IMR-90 (cell line): Measurements from ENCODE around the gene SLC25A33. TPM values are rescaled to one million over a fixed set of nuclear protein-coding genes. Genes with fewer than 3 reads are reported as not detected.

Experiments
- ATAC-seq: fragments of 200-7000 bp; cut with Tn5 transposase; 2 replicates; pipeline ENCODE4 v1.9.1; 2020; ENCODE audit warnings: low read depth, mild to moderate bottlenecking, moderate library complexity
- BruUV-seq: library from RNA; stranded (reverse); fragments of 400-500 nt; replicated peaks from 2 replicates; lab custom pipeline; 2021; lab: Mats Ljungman, UMichigan
- CTCF ChIA-PET: fragments of 300-600 bp; formaldehyde crosslinking; extraction: SDS; loops from one replicate; lab custom pipeline; 2021; ENCODE audit warnings: antibody characterized with exemption; lab: Yijun Ruan, JAX
- POLR2A ChIA-PET: fragments of 300-600 bp; sonication (Branson Sonifier 250); formaldehyde crosslinking; loops from one replicate; lab custom pipeline; 2022; ENCODE audit warnings: antibody characterized with exemption; ENCODE audit not compliant: unreplicated experiment; lab: Charles Lee
- DNase-seq: peaks from one replicate; pipeline ENCODE4 v3.0.0; 2013
- H2AFZ ChIP-seq: replicated peaks from 2 replicates; pipeline ENCODE3; 2013; ENCODE audit warnings: low read length, mild to moderate bottlenecking; ENCODE audit not compliant: poor library complexity
- H2AK5ac ChIP-seq: 2 replicates; pipeline ENCODE4 v1.6.1; 2013; ENCODE audit warnings: low read depth, low read length, inconsistent platforms
- H2AK9ac ChIP-seq: replicated peaks from 2 replicates; pipeline ENCODE3; 2013; ENCODE audit warnings: mild to moderate bottlenecking, low read depth, low read length, moderate library complexity; ENCODE audit not compliant: poor library complexity
- H2BK120ac ChIP-seq: 2 replicates; pipeline ENCODE4 v1.6.1; 2013; ENCODE audit warnings: low read depth, low read length, inconsistent platforms
- H2BK15ac ChIP-seq: 3 replicates; pipeline ENCODE4 v1.6.1; 2013; ENCODE audit warnings: low read depth, low read length, inconsistent platforms
- H2BK20ac ChIP-seq: 2 replicates; pipeline ENCODE4 v1.6.1; 2013; ENCODE audit warnings: low read depth, mild to moderate bottlenecking, inconsistent platforms, low read length, moderate library complexity
- H2BK5ac ChIP-seq: 2 replicates; pipeline ENCODE4 v1.6.1; 2013; ENCODE audit warnings: mild to moderate bottlenecking, low read depth, low read length, inconsistent platforms; ENCODE audit not compliant: poor library complexity, severe bottlenecking
- H3K14ac ChIP-seq: replicated peaks from 2 replicates; pipeline ENCODE4 v1.6.1; 2013; ENCODE audit warnings: low read depth, low read length, inconsistent platforms
- H3K18ac ChIP-seq: 2 replicates; pipeline ENCODE4 v1.6.1; 2013; ENCODE audit warnings: low read depth, low read length, control low read depth
- H3K23ac ChIP-seq: 2 replicates; pipeline ENCODE4 v1.6.1; 2013; ENCODE audit warnings: low read depth, low read length, inconsistent platforms
- H3K27ac ChIP-seq: 2 replicates; pipeline ENCODE4 v1.5.1; 2013; ENCODE audit warnings: mild to moderate bottlenecking, control low read depth, low read length; ENCODE audit not compliant: insufficient read depth
- H3K27me3 ChIP-seq: 2 replicates; pipeline ENCODE4 v1.6.1; 2013; ENCODE audit warnings: low read length; ENCODE audit not compliant: control insufficient read depth, insufficient read depth
- H3K36me3 ChIP-seq: 2 replicates; pipeline ENCODE4 v1.6.1; 2013; ENCODE audit warnings: low read length, mixed read lengths; ENCODE audit not compliant: control insufficient read depth, insufficient read depth
- H3K4ac ChIP-seq: 2 replicates; pipeline ENCODE4 v1.6.1; 2013; ENCODE audit warnings: low read depth, low read length, inconsistent platforms
- H3K4me1 ChIP-seq: 2 replicates; pipeline ENCODE4 v1.6.1; 2013; ENCODE audit warnings: low read length, mixed read lengths; ENCODE audit not compliant: control insufficient read depth, insufficient read depth
- H3K4me2 ChIP-seq: 2 replicates; pipeline ENCODE4 v1.6.1; 2013; ENCODE audit warnings: low read depth, mild to moderate bottlenecking, control low read depth, low read length, moderate library complexity
- H3K4me3 ChIP-seq: 2 replicates; pipeline ENCODE4 v1.5.1; 2013; ENCODE audit warnings: low read depth, mild to moderate bottlenecking, control low read depth, low read length, moderate library complexity; ENCODE audit not compliant: insufficient read depth
- H3K56ac ChIP-seq: 2 replicates; pipeline ENCODE4 v1.6.1; 2013; ENCODE audit warnings: low read length, inconsistent platforms; ENCODE audit not compliant: insufficient read depth; ENCODE audit errors: extremely low read depth
- H3K79me1 ChIP-seq, 2 experiments: 2 replicates each; pipeline ENCODE4 v1.6.1; 2013; ENCODE audit warnings: low read length in 2 of 2, inconsistent platforms in 1 of 2, low read depth in 1 of 2
- H3K9ac ChIP-seq: 2 replicates; pipeline ENCODE4 v1.6.1; 2013; ENCODE audit warnings: low read depth, low read length, control low read depth
- H3K9me1 ChIP-seq: 2 replicates; pipeline ENCODE4 v1.6.1; 2013; ENCODE audit warnings: low read length, inconsistent platforms; ENCODE audit not compliant: insufficient read depth
- H3K9me3 ChIP-seq: 2 replicates; pipeline ENCODE4 v1.6.1; 2013; ENCODE audit warnings: low read length; ENCODE audit not compliant: control insufficient read depth, insufficient read depth
- H4K20me1 ChIP-seq: 2 replicates; pipeline ENCODE4 v1.6.1; 2013; ENCODE audit warnings: low read length, inconsistent platforms; ENCODE audit not compliant: insufficient read depth
- H4K5ac ChIP-seq: 2 replicates; pipeline ENCODE4 v1.6.1; 2013; ENCODE audit warnings: mild to moderate bottlenecking, low read depth, low read length, control low read depth
- H4K8ac ChIP-seq, 2 experiments: 2 replicates each; pipeline ENCODE4 v1.6.1; 2013; ENCODE audit warnings: low read depth in 2 of 2, low read length in 2 of 2, control low read depth in 1 of 2, inconsistent platforms in 1 of 2
- H4K91ac ChIP-seq: 2 replicates; pipeline ENCODE4 v1.6.1; 2013; ENCODE audit warnings: low read depth, low read length, inconsistent platforms; ENCODE audit not compliant: insufficient read depth
- CEBPB ChIP-seq: IDR thresholded peaks from 2 replicates; pipeline ENCODE4 v1.6.1; 2012; ENCODE audit warnings: low read depth, low read length, improper control_type of control experiment
- FOS ChIP-seq: fragments of 150-350 bp; IDR thresholded peaks from 2 replicates; pipeline ENCODE4 v1.6.1; 2016; ENCODE audit warnings: low read depth, low read length
- MAZ ChIP-seq: IDR thresholded peaks from 2 replicates; pipeline ENCODE4 v1.6.1; 2012; ENCODE audit warnings: low read depth, mild to moderate bottlenecking, low read length, improper control_type of control experiment, moderate library complexity, borderline replicate concordance
- MXI1 ChIP-seq: IDR thresholded peaks from 2 replicates; pipeline ENCODE4 v1.6.1; 2012; ENCODE audit warnings: low read depth, mild to moderate bottlenecking, low read length, moderate library complexity, borderline replicate concordance
- NFE2L2 ChIP-seq: fragments of 150-350 bp; IDR thresholded peaks from 2 replicates; pipeline ENCODE4 v1.6.1; 2016; ENCODE audit warnings: low read depth, mild to moderate bottlenecking, low read length
- RFX5 ChIP-seq: IDR thresholded peaks from 2 replicates; pipeline ENCODE4 v1.8.0; 2012; ENCODE audit warnings: low read depth, mild to moderate bottlenecking, low read length, moderate library complexity
- SMC3 ChIP-seq: fragments of 150-350 bp; IDR thresholded peaks from 2 replicates; pipeline ENCODE4 v1.6.1; 2016; ENCODE audit warnings: low read depth, mild to moderate bottlenecking, antibody characterized with exemption, low read length, moderate library complexity
- WGBS, 2 experiments: methylation state at CpG; one replicate each; pipeline versions ENCODE4 v1.1.5 to v1.1.7; 2013; ENCODE audit warnings: missing lambda C conversion rate in 2 of 2; ENCODE audit not compliant: insufficient read length in 1 of 2; ENCODE audit errors: extremely low coverage in 2 of 2; 5-methylcytosine and 5-hydroxymethylcytosine counted together
- dilution Hi-C: fragments of 300-500 bp; cut with HindIII; formaldehyde crosslinking; loops from one replicate; pipeline ENCODE4 v1.14.3; 2018; ENCODE audit warnings: low sequenced_read_pairs; ENCODE audit not compliant: unreplicated experiment
- in situ Hi-C: fragments of 300-500 bp; cut with MboI; formaldehyde crosslinking; loops from 3 replicates; pipeline ENCODE4 v1.14.3; 2019; ENCODE audit warnings: low sequenced_read_pairs, inconsistent platforms, mixed read lengths
- intact Hi-C: fragments of 100-400 bp; cut with micrococcal nuclease; formaldehyde crosslinking; loops from 2 replicates; pipeline ENCODE4 v1.10.0; 2022
- polyA plus RNA-seq, 3 experiments: library from polyadenylated mRNA; depleted of rRNA; stranded (reverse); fragments of >200 nt; gene quantifications; 2 replicates each; pipeline ENCODE4 v1.2.3, GENCODE V29; 2012; ENCODE audit warnings: low replicate concordance in 1 of 3
- total RNA-seq: library from RNA; depleted of rRNA; stranded (reverse); fragments of >200 nt; gene quantifications from 2 replicates; pipeline ENCODE4 v1.2.3, GENCODE V29; 2012
- TF ChIP-seq, protein P1 (sequence below): fragments of 150-350 bp; IDR thresholded peaks from 2 replicates; pipeline ENCODE4 v1.6.1; 2017; ENCODE audit warnings: mild to moderate bottlenecking, antibody characterized with exemption, low read length, low read depth
- TF ChIP-seq, protein P2 (sequence below): conservative IDR thresholded peaks from 2 replicates; pipeline ENCODE4 v1.5.1; 2012; ENCODE audit warnings: mild to moderate bottlenecking, low read depth, low read length, improper control_type of control experiment
- TF ChIP-seq, protein P3 (sequence below): fragments of 150-350 bp; IDR thresholded peaks from 2 replicates; pipeline ENCODE4 v1.6.1; 2016; ENCODE audit warnings: low read depth, mild to moderate bottlenecking, low read length, moderate library complexity, borderline replicate concordance

The SLC25A33 gene
- total and polyA plus RNA-seq, 2 of the 4 experiments (the other 2 are of a cell fraction), result 2.5 to 3.0 TPM

DNA sequence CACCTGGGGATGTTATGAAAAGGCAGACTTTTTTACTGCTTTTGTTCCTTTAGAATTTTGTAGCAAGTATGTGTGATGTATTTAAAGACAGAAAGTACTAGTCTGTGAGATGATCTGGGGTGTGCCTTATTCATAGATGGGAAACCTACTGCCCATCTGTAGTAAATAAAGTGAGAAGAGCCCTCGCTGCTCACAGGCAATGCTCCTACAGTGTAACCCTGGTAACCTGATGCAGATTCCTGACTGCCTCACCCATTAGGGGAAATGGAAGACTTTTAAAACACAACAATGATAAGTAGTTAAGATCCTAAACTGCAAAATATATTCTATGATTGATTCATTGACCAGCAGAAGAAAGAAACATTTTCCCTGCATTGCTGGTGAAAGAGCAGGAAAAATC, 30.0 kb downstream of the SLC25A33 start:
- no peak overlapping the region for H3K9ac ChIP-seq
- no peak overlapping the region for H2BK5ac ChIP-seq
- peaks cover 6% of the 10 kb centered on the region; the same call in 1 of the 2 replicates for H3K36me3 ChIP-seq
- no peak overlapping the region for H3K4me3 ChIP-seq
- no peak overlapping the region for H3K27ac ChIP-seq
- no peak overlapping the region for H3K4ac ChIP-seq
- no CpG with 5 or more reads among the region's 1 CpG for WGBS, 2 experiments
- ATAC-seq (no peak), DNase-seq (no peak)
- no peak overlapping the region for H4K8ac ChIP-seq
- H2BK15ac ChIP-seq, result no peak overlapping the region
- CTCF ChIA-PET, result no interaction called here
- peaks cover 4% of the 10 kb centered on the region; the same call in 1 of the 2 replicates for H3K9me1 ChIP-seq
- no peaks in the 10 kb centered on the region for H3K9me3 ChIP-seq
- no peak overlapping the region for H2BK120ac ChIP-seq
- POLR2A ChIA-PET, result no interaction called here
- intact Hi-C loops (no loop called here), in situ Hi-C loops (no loop called here), dilution Hi-C loops (no loop called here)
- no peak overlapping the region for H4K5ac ChIP-seq
- H3K27me3 ChIP-seq, result no peaks in the 10 kb centered on the region
- TF ChIP-seq CEBPB, result no peak
- TF ChIP-seq, protein P1, sequence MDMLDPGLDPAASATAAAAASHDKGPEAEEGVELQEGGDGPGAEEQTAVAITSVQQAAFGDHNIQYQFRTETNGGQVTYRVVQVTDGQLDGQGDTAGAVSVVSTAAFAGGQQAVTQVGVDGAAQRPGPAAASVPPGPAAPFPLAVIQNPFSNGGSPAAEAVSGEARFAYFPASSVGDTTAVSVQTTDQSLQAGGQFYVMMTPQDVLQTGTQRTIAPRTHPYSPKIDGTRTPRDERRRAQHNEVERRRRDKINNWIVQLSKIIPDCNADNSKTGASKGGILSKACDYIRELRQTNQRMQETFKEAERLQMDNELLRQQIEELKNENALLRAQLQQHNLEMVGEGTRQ, result no peak
- no peak for TF ChIP-seq FOS
- TF ChIP-seq, protein P2, sequence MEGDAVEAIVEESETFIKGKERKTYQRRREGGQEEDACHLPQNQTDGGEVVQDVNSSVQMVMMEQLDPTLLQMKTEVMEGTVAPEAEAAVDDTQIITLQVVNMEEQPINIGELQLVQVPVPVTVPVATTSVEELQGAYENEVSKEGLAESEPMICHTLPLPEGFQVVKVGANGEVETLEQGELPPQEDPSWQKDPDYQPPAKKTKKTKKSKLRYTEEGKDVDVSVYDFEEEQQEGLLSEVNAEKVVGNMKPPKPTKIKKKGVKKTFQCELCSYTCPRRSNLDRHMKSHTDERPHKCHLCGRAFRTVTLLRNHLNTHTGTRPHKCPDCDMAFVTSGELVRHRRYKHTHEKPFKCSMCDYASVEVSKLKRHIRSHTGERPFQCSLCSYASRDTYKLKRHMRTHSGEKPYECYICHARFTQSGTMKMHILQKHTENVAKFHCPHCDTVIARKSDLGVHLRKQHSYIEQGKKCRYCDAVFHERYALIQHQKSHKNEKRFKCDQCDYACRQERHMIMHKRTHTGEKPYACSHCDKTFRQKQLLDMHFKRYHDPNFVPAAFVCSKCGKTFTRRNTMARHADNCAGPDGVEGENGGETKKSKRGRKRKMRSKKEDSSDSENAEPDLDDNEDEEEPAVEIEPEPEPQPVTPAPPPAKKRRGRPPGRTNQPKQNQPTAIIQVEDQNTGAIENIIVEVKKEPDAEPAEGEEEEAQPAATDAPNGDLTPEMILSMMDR, result no peak
- no peak for TF ChIP-seq MXI1
- TF ChIP-seq RFX5, result no peak
- no peak for TF ChIP-seq SMC3
- TF ChIP-seq NFE2L2, result no peak
- TF ChIP-seq, protein P3, sequence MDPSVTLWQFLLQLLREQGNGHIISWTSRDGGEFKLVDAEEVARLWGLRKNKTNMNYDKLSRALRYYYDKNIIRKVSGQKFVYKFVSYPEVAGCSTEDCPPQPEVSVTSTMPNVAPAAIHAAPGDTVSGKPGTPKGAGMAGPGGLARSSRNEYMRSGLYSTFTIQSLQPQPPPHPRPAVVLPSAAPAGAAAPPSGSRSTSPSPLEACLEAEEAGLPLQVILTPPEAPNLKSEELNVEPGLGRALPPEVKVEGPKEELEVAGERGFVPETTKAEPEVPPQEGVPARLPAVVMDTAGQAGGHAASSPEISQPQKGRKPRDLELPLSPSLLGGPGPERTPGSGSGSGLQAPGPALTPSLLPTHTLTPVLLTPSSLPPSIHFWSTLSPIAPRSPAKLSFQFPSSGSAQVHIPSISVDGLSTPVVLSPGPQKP, result no peak
- no peak for TF ChIP-seq MAZ
- no peak overlapping the region for H3K56ac ChIP-seq
- BruUV-seq, result no TSS peak
- no peak overlapping the region for H2AK9ac ChIP-seq
- no peaks in the 10 kb centered on the region for H4K20me1 ChIP-seq
- no peak overlapping the region for H3K4me2 ChIP-seq
- H2AK5ac ChIP-seq, result no peak overlapping the region
- H2AFZ ChIP-seq, result no peak overlapping the region
- no peak overlapping the region for H3K23ac ChIP-seq
- no peak overlapping the region for H3K14ac ChIP-seq
- no peak overlapping the region for H3K18ac ChIP-seq
- H3K79me1 ChIP-seq, result 0 out of 4 replicates have a peak, but pooled peaks cover 0 to 5% of the 10 kb centered on the region in 2 experiments
- H2BK20ac ChIP-seq, result no peak overlapping the region
- no peaks in the 10 kb centered on the region for H3K4me1 ChIP-seq
- H4K91ac ChIP-seq, result no peak overlapping the region
